Hematopoietic multipotent progenitor cell treated with erythropoietin and hydrocortisone succinate and interleukin-3 and kit ligand, for 8 days (in vitro differentiated cells): ENCODE data around the gene KCTD7.
"Not testable (repeated sequence)": the region's sequence is repeated elsewhere in the genome, so short reads cannot be mapped to it uniquely, and the experiment has no call there.

Source experiments
- DNase-seq: peaks from one replicate; pipeline ENCODE4 v3.0.0-alpha.2; 2015

Gene KCTD7

DNA sequence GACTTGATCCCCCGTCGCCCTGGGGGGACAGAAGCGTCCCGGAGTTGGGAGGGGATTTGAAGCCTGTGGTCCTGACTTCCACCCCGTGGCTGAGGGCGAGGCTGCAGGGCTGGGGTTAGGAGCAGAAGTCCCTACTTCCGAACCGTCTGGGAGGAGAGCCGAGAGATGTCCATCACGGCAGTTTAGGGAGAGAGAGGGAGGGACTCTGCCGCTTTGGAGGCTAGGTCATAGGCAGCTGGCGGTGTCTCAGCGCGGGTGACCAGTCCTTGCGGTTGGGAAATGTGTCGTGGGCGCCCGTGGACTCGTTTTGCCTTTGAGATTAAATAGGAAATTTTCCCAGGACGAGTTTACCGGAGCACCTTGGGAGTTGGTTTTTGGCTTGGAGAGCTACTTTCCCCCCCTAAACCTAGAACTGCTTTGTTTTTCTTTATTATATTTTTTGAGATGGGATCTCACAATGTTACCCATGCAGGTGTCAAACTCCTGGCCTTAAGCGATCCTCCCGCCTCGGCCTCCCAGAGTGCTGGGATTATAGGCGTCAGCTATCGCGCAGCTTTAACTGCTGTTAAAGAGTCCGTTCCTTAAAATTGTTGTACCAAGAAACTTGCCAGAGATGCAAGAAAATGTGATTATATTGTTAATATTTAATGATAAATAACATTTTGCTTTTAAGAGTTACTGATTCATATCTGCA lies 26.6 kb downstream of the KCTD7 start:
- DNase-seq, result not testable (repeated sequence)

DNA sequence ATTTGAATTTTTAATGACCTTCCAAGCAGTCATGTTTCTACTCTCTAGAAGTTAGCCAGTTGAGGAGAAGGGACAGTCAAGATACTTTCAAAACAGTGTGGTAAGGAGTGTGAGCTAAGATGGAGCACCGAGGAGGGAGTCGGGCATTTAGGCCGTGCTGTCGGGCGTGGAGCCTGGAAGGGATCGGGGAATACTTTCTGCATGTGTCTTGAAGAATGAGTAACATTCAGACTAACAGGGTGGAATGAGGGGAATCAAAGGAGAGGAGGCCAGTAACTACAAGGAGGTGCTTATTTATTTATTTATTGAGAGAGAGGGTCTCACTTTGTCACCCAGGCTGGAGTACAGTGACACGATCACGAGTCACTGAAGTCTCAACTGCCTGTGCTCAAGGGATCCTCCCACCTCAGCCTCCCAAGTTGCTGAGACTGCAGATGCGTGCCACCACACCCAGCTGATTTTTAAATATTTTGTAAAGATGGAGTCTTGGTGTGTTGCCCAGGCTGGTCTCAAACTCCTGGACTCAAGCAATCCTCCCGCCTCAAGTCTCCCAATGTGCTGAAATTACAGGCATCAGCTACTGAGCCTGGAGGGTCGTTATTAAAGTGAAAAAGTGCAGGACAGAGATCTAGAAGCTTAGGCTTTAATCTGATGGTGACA lies 27.3 kb downstream of the KCTD7 start:
- DNase-seq, result peak; percentile 51

DNA sequence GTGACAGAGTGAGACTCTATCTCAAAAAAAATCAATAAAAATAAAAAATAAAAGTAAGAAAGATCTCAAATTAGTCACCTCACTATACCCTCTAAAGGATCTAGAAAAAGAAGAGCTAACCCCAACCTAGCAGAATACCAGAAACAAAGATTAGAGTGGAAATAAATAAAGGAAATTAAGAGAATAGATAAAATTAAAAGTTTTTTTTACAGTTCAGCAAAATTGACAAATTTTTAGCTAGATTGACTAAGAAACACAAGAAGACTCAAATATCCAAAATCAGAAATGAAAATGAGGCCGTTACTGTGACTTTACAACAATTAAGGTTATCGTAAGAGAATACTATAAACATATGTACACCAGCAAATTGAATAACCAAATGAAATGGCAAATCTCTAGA lies 29.1 kb downstream of the KCTD7 start:
- no peak for DNase-seq

DNA sequence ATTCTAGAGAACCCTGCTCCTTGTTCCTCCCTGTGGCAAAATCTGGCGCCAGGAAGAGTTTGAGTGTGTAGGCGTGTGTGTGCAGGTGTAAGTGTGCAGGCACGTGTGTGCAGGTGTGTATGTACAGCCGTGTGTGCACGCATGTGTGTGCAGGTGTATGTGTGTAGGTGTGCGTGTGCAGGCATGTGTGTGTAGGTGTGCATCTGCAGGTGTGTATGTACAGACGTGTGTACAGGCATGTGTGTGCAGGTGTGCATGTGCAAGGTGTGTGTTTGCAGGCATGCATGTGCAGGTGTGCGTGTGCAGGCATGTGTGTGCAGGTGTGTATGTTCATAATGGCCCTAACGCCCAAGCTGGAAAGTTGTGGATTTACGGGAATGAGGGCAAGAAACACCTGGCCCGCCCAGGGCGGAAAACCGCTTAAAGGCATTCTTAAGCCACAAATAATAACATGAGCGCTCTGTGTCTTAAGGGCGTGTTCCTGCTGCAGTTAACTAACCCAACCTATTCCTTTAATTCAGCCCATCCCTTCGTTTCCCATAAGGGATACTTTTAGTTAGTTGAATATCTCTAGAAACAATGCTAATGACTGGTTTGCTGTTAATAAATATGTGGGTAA lies 34.1 kb downstream of the KCTD7 start:
- no peak for DNase-seq

DNA sequence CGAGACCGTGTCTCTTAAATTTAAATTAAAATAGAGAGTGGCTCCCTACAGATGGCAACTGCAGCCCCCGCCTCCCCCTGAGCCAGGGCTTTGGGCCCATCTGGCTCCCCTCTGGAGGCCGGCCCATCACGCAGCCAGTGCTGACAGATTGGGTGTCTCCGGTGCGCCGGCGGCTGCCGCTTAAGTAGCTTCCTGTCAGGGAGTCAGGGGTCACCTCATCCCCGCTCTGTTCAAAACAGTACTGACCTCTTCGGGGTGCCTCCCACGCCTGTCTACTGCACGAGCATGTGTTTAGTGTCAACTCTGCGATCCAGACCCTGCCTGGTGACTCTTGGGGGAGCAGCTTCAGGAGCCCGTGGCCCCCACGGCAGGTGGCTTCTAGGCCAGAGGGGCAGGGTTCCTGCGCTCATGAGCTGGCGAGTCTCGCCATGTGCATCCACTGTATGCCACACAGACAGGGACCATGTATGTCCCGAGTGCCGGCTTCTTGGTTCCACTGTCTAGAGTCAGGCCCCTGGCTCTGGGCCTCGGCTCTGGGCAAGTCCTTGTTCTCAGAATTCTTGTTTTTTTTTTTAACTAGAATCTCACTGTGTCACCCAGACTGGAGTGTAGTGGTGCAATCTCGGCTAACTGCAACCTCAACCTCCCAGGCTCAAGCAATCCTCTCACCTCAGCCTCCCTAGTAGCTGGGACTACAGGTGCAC lies 36.1 kb downstream of the KCTD7 start:
- no peak for DNase-seq

DNA sequence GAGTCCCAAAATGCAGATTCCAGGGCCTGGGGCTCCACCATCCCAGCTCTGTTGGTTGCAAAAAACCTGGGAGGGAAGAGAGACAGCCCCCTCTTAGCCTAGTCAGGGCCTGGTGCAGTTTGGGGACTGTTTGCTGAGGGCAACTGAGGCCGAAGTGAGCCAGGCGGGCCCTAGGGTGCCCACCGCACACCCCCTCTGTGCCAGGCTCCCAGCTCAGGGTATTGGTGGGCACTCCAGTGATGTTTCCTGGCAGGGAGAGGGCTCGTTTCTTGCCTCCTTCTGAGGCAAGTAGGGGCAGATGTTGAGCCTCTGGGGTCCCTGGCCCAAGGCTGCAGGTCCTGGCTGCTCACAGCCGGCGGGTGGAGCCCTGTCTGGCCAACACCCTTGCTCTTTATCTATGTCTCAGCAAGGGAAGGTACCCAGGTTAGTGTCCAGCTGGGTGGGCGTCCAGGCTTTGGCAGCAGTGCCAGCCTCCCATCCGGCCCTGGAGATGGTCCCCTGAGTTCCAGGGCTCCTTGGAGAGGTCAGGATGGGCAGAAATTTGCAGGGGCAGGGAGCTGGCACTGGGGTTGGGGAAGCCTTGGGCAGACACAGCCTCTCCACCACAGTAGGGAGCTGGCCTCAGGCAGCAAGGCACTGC lies 37.8 kb downstream of the KCTD7 start:
- no peak for DNase-seq

DNA sequence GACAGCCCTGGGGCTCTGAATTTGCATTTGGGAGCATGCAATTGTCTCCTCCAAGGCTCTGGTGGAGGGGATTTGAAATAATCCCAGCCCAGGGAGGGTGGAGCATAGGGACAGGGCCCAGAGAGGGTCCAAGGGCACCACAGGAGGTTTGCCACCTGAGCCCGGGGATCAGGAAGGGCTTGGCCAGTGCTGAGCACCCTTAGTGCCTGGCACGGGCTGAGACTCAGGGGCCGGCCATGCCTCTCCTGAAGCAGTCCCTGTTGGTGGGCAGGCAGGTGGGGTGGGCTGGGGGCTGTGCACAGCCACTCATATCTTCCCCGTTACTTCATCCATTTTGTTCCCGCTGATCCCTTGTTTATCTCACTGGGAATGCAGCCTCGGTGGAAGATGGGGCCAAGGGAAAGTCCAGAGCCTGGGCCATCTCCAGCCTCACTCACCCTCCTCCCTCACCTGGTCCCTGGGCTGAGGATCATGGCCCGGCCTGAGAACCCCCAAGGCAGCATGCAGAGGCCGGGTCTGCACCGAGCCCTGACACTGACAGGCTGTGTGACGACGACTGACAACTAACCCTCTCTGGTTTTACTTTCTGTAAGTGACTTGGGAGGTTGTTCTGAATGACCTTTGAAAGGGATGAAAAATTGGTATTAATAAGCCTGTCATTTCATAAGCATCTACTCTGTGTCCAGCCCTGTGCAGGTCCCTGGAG lies 38.5 kb downstream of the KCTD7 start:
- DNase-seq, result no peak

DNA sequence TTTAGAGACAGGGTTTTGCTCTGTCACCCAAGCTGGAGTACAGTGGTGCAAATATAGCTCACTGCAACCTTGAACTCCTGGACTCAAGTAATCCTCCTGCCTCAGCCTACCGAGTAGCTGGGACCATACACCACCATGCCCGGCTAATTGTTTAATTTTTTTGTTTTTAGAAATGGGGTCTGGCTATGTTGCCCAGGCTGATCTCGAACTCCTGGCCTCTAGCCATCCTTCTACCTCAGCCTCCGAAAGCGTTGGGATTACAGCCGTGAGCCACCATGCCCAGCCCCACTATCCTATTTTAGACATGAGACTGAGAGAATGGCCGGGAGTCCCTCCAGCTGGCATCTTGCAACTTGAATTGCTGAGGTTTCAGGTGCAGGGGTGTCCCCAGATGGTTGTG lies 39.4 kb downstream of the KCTD7 start:
- DNase-seq, result no peak

DNA sequence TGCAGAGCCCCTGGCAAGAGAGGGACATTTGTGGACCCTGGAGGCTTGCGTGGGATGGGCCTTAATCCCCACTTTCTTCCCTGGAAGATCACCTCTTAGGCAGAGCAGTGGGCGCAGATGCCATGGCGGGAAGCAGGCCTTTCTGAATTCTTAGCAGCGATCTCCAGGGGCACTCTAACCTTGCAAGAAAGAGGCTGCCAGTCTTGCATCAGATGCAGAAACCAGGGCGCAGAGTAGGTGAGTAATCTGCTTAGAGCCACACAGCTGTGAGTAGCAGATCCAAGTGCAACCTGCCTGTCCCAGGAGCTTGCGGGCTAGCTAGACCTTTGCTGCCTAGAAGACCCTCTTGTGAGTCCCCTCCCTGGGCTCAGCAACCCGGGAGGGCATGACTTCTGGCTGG lies 40.0 kb downstream of the KCTD7 start:
- DNase-seq, result no peak

DNA sequence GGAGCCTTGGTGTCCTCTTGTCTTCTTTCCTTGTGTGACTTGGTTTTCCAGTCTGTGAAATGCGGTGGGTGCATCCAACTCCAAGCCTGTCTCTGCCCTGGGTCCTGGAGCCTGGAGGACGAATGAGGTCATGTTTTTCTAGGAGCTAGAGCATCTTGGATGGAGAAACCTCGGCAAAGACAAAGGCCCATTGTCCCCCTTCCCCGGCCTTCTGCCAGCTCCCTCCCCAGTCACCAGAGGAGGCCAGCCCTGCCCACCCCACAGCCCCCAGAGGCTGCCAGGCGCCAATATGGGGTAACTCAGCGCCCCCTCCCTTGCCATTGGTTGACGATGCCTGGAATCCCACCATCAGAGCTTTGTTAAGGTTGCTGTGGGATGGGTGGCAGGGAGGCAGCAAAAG lies 40.4 kb downstream of the KCTD7 start:
- DNase-seq, result no peak

DNA sequence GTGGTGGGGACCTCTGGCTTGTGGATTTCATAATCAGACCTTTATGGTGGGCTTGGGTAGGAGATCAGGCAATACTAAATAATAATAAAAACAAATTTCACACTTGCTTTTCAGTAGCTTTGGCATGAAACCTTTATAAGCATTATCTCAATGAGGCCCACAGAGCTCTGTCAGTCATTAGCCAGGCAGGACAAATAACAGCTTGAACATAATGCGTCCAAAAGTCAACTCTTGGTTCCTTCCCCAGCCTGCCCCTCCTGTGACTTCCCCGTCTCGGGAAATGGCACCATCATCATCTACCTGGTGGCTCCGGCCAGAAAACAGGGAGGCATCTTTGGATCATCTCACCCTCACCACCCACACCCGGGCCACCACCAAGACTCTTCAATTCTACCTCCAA lies 40.8 kb downstream of the KCTD7 start:
- DNase-seq, result no peak

DNA sequence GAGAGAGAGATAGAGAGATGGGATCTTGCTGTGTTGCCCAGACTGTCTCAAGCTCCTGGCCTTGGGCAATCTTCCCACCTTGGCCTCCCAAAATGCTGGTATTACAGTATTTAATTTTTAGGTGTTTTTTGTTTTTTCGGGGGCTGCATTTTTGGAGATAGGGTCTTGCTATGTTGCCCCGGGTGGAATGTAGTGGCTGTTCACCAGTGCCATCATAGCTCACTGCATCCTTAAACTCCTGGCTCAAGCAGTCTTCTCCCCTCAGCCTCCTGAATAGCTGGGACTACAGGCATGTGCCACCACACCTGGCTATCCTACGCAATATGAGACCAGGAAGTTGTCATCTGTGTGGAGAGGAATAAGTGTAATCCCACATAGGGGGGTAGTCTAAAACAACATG lies 42.4 kb downstream of the KCTD7 start:
- no peak for DNase-seq

DNA sequence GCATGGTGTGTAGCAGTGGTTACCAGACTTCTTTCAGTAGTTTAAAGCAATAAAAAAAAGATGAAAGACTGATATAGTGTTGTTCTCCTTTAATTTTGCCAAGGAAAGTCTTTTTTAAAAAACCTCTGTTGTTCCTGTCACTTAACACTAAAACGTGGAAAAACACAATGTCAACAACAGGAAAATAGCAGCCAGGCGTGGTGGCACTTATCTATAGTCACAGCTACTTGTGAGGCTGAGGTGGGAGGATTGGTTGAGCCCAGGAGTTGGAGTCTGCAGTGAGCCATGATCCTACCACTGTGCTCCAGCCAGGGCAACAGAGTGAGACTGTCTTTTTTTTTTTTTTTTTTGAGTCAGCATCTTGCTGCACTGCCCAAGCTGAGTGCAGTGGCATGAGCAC lies 42.8 kb downstream of the KCTD7 start:
- peak; percentile 45 for DNase-seq

DNA sequence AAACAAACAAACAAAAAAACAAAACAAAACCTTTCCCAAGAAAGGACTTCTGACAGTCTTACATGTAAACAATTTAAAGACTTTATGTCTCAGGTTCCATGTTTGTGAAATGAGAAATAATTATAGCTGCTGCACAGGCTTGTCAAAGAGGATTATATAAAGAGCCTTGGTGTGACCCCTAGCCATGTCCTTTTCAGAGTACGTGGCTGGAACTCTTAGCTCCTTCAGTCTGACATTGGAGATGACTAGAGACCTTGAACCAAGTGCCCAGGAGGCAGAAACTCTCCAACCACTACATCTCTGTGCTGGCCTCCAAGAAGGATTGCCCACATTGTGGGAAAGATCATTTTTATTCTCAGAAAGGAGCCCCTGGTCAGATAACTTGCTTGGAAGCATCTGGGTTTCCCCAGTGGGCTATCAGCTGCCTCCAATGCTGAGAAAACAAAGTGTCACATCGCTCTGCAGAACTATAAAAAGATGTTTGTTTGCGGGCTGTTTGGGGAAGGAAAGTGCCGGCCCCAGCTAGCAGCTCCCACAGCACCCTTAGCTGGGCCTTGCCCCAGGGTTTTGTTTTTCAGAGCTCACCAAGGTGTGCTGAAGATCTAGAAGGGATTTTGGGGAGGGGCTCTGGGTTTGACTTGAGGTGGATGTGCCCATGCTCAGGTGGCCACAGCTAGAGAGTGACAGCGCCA lies 43.9 kb downstream of the KCTD7 start:
- DNase-seq, result not testable (repeated sequence)

DNA sequence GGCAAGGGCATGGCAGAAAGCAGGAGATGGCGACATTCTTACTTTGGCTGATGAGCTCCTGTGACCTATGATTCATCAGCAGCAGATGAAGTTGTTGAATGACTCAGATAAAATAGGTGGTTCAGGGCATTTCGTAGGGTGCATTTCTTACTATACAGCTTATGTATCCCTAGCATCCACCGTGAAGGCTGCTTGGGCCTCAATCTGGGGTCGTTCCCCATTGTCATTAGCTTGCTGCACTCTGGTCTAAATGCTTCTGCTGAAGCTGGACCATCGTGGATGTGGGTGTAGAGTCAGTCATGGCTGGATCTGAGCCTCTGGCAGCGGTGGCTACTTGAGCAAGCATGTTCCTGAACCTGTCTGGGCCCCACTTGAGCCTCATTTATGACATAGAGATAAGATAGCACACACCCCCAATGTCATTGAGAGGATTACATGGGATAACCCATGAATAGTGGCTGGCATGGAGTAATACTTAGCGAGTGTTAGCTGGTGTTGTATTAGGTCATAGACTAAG lies 44.5 kb downstream of the KCTD7 start:
- DNase-seq, result not testable (repeated sequence)

DNA sequence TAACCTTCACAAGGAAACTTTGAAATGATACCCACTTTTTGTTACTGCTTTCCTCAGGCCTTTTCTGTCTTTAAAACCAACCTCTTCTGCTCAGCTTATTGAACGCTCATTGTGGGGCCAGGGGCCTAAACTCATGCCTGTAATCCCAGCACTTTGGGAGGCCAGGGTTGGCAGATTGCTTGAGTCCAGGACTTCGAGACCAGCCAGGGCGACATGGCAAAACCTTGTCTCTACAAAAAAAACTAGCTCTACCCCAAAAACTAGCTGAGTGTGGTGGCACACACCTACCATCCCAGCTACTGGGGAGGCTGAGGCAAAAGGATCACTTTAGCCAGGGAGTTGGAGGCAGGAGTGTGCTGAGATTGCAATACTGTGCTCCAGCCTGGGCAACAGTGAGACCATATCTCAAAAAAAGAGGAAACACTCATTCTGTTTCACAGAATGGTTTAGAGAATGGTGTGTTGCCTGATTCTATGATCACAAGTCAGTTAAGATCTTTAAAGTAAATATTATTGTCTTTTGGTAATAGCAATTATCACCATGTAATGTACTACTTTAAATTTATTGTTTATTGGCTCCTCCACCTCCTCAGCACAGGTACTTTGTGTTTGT lies 51.1 kb downstream of the KCTD7 start:
- DNase-seq, result no peak

DNA sequence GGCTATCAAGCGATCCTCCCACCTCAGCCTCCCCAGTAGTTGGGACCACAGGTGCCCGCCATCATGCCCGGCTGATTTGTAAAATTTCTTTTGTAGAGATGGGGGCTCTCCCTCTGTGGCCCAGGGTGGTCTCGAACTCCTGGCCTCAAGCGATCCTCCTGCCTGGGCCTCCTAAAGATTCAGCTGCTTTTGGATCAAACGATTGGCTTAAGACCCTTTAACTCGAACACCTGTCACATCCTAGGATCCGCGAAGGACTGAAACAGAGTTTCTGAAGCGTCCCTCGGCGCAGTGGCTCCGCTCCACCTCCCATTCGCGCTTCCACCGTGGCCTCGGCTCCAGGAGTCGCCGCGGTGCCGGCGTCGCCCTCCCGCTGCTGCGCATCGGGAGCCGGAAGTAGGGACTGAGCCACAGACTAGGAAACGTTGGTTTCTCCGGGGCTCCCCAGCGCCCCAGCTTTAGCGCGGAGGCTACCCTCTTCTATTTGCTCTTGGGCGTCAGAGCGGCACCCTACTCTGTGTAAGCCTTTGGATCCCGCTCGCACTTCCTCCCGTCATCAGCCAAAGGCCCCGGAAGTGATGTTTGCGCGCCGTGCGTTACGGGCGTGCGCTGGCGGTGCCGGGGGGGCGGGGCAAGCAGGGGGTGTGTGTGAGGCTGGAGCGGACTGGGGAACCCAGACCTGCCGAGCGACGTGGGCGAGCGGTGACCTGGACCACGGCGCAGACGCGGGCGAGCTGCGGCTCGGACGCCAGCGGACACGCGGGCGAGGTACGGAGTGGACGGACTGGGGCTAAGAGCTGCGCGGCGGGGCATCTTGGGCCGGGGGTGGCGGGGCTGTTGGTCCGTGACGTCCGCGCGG lies 53.0 kb downstream of the KCTD7 start:
- DNase-seq, result peak; percentile 95

DNA sequence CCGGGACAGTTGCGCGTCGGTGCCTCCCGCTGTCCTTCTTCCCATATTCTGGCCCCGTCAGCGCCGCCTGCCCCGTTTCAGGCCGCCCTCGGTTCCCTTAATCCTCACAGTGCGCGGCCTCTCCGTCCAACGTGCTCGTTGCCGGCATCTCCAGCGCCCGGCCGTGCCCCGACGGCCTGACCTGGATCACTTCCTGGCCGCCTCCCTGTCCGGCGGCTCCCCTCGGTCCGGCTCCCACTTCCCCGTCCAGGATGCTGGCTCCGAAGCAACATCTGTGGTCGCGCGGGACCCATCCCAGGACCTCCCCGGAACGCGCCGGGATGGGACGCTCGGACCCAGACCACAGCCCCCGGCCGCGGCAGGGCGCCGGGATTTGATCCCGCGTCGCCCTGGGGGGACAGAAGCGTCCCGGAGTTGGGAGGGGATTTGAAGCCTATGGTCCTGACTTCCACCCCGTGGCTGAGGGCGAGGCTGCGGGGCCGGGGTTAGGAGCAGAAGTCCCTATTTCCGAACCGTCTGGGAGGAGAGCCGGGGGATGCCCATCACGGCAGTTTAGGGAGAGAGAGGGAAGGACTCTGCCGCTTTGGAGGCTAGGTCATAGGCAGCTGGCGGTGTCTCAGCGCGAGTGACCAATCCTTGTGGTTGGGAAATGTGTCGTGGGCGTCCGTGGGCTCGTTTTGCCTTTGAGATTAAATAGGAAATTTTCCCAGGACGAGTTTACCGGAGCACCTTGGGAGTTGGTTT lies 53.8 kb downstream of the KCTD7 start:
- no peak for DNase-seq

DNA sequence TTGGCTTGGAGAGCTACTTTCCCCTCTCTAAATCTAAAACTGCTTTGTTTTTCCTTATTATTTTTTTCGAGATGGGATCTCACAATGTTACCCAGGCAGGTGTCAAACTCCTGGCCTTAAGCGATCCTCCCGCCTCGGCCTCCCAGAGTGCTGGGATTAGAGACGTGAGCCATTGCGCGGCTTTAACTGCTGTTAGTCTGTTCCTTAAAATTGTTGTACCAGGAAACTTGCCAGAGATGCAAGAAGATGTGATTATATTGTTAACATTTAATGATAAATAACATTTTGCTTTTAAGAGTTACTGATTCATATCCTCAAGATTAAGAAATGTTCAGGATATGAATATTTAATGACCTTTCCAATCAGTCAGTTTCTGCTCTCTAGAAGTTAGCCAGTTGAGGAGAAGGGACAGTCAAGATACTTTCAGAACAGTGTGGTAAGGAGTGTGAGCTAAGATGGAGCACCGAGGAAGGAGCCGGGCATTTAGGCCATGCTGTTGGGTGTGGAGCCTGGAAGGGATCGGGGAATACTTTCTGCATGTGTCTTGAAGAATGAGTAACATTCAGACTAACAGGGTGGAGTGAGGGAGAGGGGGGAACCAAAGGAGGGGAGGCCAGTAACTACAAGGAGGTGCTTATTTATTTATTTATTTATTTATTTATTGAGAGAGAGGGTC lies 54.6 kb downstream of the KCTD7 start:
- not testable (repeated sequence) for DNase-seq
